HCT116 (cell line): ENCODE data around the gene DUSP6. TPM values are rescaled to one million over a fixed set of nuclear protein-coding genes. Genes with fewer than 3 reads are reported as not detected.

ENCODE experiments used
- ATAC-seq: fragments of 200-7000 bp; cut with Tn5 transposase; 2 replicates; pipeline ENCODE4 v1.9.1; 2020; ENCODE audit warnings: mild to moderate bottlenecking, moderate library complexity
- BruUV-seq: library from RNA; stranded (reverse); fragments of 400-500 nt; replicated peaks from 2 replicates; lab custom pipeline; 2021; lab: Mats Ljungman, UMichigan
- CTCF ChIA-PET: fragments of 300-600 bp; sonication (Branson Sonifier 250); formaldehyde crosslinking; loops from one replicate; lab custom pipeline; 2021; ENCODE audit warnings: antibody characterized with exemption; lab: Charles Lee
- POLR2A ChIA-PET: fragments of 300-600, 350-600 bp; sonication (Branson Sonifier 250); formaldehyde crosslinking; loops from one replicate; lab custom pipeline; 2021; ENCODE audit warnings: antibody characterized with exemption; lab: Charles Lee
- RAD21 ChIA-PET, 2 experiments: fragments of 300-600 bp; sonication (Branson Sonifier 250); formaldehyde crosslinking; loops; one replicate each; lab custom pipeline; 2023; ENCODE audit warnings: low total read pairs in 2 of 2; ENCODE audit not compliant: uncharacterized antibody in 2 of 2, unreplicated experiment in 2 of 2, low non-redundant PET in 1 of 2; lab: Charles Lee
- DNase-seq: peaks from one replicate; pipeline ENCODE4 v3.0.0-alpha.2; 2010; ENCODE audit warnings: low read depth, low spot score
- H2AFZ ChIP-seq: fragments of 200-600 bp; shearing (Covaris generic), sonication (generic); 2 replicates; pipeline ENCODE4 v1.6.1; 2017; ENCODE audit warnings: low read depth, mixed run types, mixed read lengths, antibody characterized with exemption, low read length; ENCODE audit not compliant: poor library complexity, severe bottlenecking
- H3K27ac ChIP-seq: 2 replicates; pipeline ENCODE4 v1.5.1; 2012; ENCODE audit warnings: low read depth, low read length
- H3K27me3 ChIP-seq: fragments of 200-600 bp; sonication (generic); 2 replicates; pipeline ENCODE4 v1.6.1; 2016; ENCODE audit warnings: mixed run types, low read length, mixed read lengths; ENCODE audit not compliant: insufficient read depth
- H3K36me3 ChIP-seq, 2 experiments: fragments of 200-500 bp in 1 of 2; fragments of 200-600 bp in 1 of 2; sonication (Bioruptor generic) in 1 of 2; sonication (generic) in 1 of 2; 2 replicates each; pipeline versions ENCODE4 v1.5.1 to v1.6.1; 2014 to 2016; ENCODE audit warnings: low read length in 2 of 2, inconsistent platforms in 1 of 2, mixed read lengths in 1 of 2, mixed run types in 1 of 2; ENCODE audit not compliant: insufficient read depth in 2 of 2, control insufficient read depth in 1 of 2
- H3K4me1 ChIP-seq, 2 experiments: fragments of 200-600 bp in 1 of 2; sonication (generic) in 1 of 2; 2 replicates each; pipeline versions ENCODE4 v1.5.1 to v1.6.1; 2012 to 2017; ENCODE audit warnings: low read length in 2 of 2, inconsistent platforms in 1 of 2, mild to moderate bottlenecking in 1 of 2, mixed read lengths in 1 of 2, mixed run types in 1 of 2, moderate library complexity in 1 of 2; ENCODE audit not compliant: insufficient read depth in 2 of 2, control insufficient read depth in 1 of 2
- H3K4me2 ChIP-seq: fragments of 200-600 bp; sonication (generic); 2 replicates; pipeline ENCODE4 v1.6.1; 2017; ENCODE audit warnings: mixed run types, low read length, mixed read lengths
- H3K4me3 ChIP-seq, 2 experiments: fragments of 200-600 bp in 1 of 2; sonication (generic) in 1 of 2; replicated peaks in 1 of 2; 2 replicates each; pipeline ENCODE4 v1.5.1; 2011 to 2016; ENCODE audit warnings: low read length in 2 of 2, control low read depth in 1 of 2, low read depth in 1 of 2, mild to moderate bottlenecking in 1 of 2, mixed read lengths in 1 of 2, mixed run types in 1 of 2
- H3K79me2 ChIP-seq: fragments of 200-600 bp; sonication (generic); 2 replicates; pipeline ENCODE4 v1.6.1; 2017; ENCODE audit warnings: mild to moderate bottlenecking, mixed run types, low read length, moderate library complexity, mixed read lengths; ENCODE audit not compliant: insufficient read depth
- H3K9ac ChIP-seq: fragments of 200-600 bp; sonication (generic); 2 replicates; pipeline ENCODE4 v1.6.1; 2016; ENCODE audit warnings: low read length, mixed read lengths
- H3K9me2 ChIP-seq: fragments of 200-600 bp; sonication (generic), shearing (Covaris generic); 2 replicates; pipeline ENCODE4 v1.6.1; 2017; ENCODE audit warnings: mixed run types, mild to moderate bottlenecking, moderate library complexity; ENCODE audit not compliant: insufficient read depth
- H3K9me3 ChIP-seq, 2 experiments: fragments of 200-500 bp in 1 of 2; fragments of 200-600 bp in 1 of 2; sonication (Bioruptor generic) in 1 of 2; sonication (generic) in 1 of 2; 2 replicates each; pipeline ENCODE4 v1.6.1; 2014 to 2017; ENCODE audit warnings: low read length in 2 of 2, mixed read lengths in 2 of 2, inconsistent platforms in 1 of 2, low read depth in 1 of 2, mild to moderate bottlenecking in 1 of 2, mixed run types in 1 of 2, moderate library complexity in 1 of 2; ENCODE audit not compliant: control insufficient read depth in 1 of 2, insufficient read depth in 1 of 2
- H4K20me1 ChIP-seq: fragments of 200-600 bp; sonication (generic), shearing (Covaris generic); 2 replicates; pipeline ENCODE4 v1.6.1; 2017; ENCODE audit warnings: mixed run types, mild to moderate bottlenecking, moderate library complexity; ENCODE audit not compliant: insufficient read depth
- CBX3 ChIP-seq: IDR thresholded peaks from 2 replicates; pipeline ENCODE4 v1.6.1; 2012; ENCODE audit warnings: low read depth
- CEBPB ChIP-seq: IDR thresholded peaks from 2 replicates; pipeline ENCODE4 v1.6.1; 2012; ENCODE audit warnings: low read depth
- CTCF ChIP-seq, 3 experiments: fragments of 200-600 bp in 1 of 3; sonication (generic) in 1 of 3; IDR thresholded peaks in 2 of 3; conservative IDR thresholded peaks in 1 of 3; 2 replicates each; pipeline ENCODE4 v1.5.1; 2012 to 2017; ENCODE audit warnings: low read depth in 2 of 3, low read length in 2 of 3, antibody characterized with exemption in 1 of 3, borderline replicate concordance in 1 of 3, control low read depth in 1 of 3, mild to moderate bottlenecking in 1 of 3, mixed read lengths in 1 of 3, mixed run types in 1 of 3, moderate library complexity in 1 of 3; ENCODE audit not compliant: insufficient read depth in 1 of 3
- EGR1 ChIP-seq: IDR thresholded peaks from 2 replicates; pipeline ENCODE4 v1.6.1; 2012; ENCODE audit warnings: low read depth
- ELF1 ChIP-seq: IDR thresholded peaks from 2 replicates; pipeline ENCODE4 v1.6.1; 2012; ENCODE audit warnings: low read depth, borderline replicate concordance
- EZH2 ChIP-seq: fragments of 200-600 bp; sonication (generic); IDR thresholded peaks from 2 replicates; pipeline ENCODE4 v1.6.1; 2017; ENCODE audit warnings: antibody characterized with exemption, mixed run types
- EZH2phosphoT487 ChIP-seq: fragments of 200-600 bp; IDR thresholded peaks from 2 replicates; pipeline ENCODE4 v1.6.1; 2018; ENCODE audit warnings: antibody characterized with exemption, borderline replicate concordance
- FOSL1 ChIP-seq: IDR thresholded peaks from 2 replicates; pipeline ENCODE4 v1.6.1; 2012; ENCODE audit warnings: low read depth
- POLR2AphosphoS5 ChIP-seq: IDR thresholded peaks from 2 replicates; pipeline ENCODE4 v1.6.1; 2011; ENCODE audit warnings: mild to moderate bottlenecking, low read depth, low read length, moderate library complexity
- RAD21 ChIP-seq: IDR thresholded peaks from 2 replicates; pipeline ENCODE4 v1.6.1; 2012; ENCODE audit warnings: low read depth, mild to moderate bottlenecking
- SIN3A ChIP-seq: IDR thresholded peaks from 2 replicates; pipeline ENCODE4 v1.6.1; 2012; ENCODE audit warnings: low read depth
- SP1 ChIP-seq: IDR thresholded peaks from 2 replicates; pipeline ENCODE4 v1.6.1; 2012; ENCODE audit warnings: low read depth
- YY1 ChIP-seq: IDR thresholded peaks from 2 replicates; pipeline ENCODE4 v1.6.1; 2011; ENCODE audit warnings: low read length, low read depth, moderate library complexity, mild to moderate bottlenecking; ENCODE audit not compliant: insufficient replicate concordance; ENCODE audit errors: extremely low read depth
- ZNF274 ChIP-seq: fragments of 200-500 bp; sonication (Bioruptor generic); IDR thresholded peaks from 2 replicates; pipeline ENCODE4 v1.6.1; 2014; ENCODE audit warnings: mild to moderate bottlenecking, low read depth, low read length, inconsistent platforms
- intact Hi-C: fragments of 100-400 bp; cut with micrococcal nuclease; formaldehyde crosslinking; loops from 2 replicates; pipeline ENCODE4 v1.10.0; 2022
- total RNA-seq: library from RNA; stranded (reverse); gene quantifications from one replicate; pipeline ENCODE4 v1.2.1, GENCODE V29; 2021; ENCODE audit not compliant: unreplicated experiment
- TF ChIP-seq, protein P1 (sequence below): IDR thresholded peaks from 2 replicates; pipeline ENCODE4 v1.6.1; 2012
- TF ChIP-seq, protein P2 (sequence below): IDR thresholded peaks from 2 replicates; pipeline ENCODE4 v1.6.1; 2011; ENCODE audit warnings: mild to moderate bottlenecking, low read length, moderate library complexity; ENCODE audit not compliant: insufficient replicate concordance; ENCODE audit errors: extremely low read depth
- TF ChIP-seq, protein P3 (sequence below): IDR thresholded peaks from 2 replicates; pipeline ENCODE4 v1.6.1; 2012; ENCODE audit warnings: low read depth
- TF ChIP-seq, protein P4 (sequence below): IDR thresholded peaks from 2 replicates; pipeline ENCODE4 v1.6.1; 2012

Gene DUSP6
- total RNA-seq, 1 experiment from 2014 or later: 219 TPM

GRCh38 chr12:89339526-89339925 is 12.8 kb downstream of the DUSP6 start:
- no peaks in the 10 kb centered on the region for H3K79me2 ChIP-seq
- no peak for DNase-seq
- CTCF ChIA-PET: no interaction called here
- no peak overlapping the region for H3K9ac ChIP-seq
- TF ChIP-seq POLR2AphosphoS5 (no peak), SP1 (no peak), ZNF274 (no peak), EZH2phosphoT487 (no peak), SIN3A (no peak), CEBPB (no peak), CBX3 (no peak), EZH2 (no peak), CTCF (IDR thresholded peaks at IDR 0.05 in 2 of 3, conservative IDR thresholded peaks at IDR 0.05 in 1 of 3; ENCODE audit: borderline replicate concordance in 1 of 3, insufficient read depth in 1 of 3, low read depth in 2 of 3, low read length in 2 of 3) (no peak), ELF1 (no peak), RAD21 (no peak), EGR1 (no peak), FOSL1 (no peak), YY1 (no peak)
- TF ChIP-seq, protein P1, sequence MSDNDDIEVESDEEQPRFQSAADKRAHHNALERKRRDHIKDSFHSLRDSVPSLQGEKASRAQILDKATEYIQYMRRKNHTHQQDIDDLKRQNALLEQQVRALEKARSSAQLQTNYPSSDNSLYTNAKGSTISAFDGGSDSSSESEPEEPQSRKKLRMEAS: no peak
- TF ChIP-seq, protein P2, sequence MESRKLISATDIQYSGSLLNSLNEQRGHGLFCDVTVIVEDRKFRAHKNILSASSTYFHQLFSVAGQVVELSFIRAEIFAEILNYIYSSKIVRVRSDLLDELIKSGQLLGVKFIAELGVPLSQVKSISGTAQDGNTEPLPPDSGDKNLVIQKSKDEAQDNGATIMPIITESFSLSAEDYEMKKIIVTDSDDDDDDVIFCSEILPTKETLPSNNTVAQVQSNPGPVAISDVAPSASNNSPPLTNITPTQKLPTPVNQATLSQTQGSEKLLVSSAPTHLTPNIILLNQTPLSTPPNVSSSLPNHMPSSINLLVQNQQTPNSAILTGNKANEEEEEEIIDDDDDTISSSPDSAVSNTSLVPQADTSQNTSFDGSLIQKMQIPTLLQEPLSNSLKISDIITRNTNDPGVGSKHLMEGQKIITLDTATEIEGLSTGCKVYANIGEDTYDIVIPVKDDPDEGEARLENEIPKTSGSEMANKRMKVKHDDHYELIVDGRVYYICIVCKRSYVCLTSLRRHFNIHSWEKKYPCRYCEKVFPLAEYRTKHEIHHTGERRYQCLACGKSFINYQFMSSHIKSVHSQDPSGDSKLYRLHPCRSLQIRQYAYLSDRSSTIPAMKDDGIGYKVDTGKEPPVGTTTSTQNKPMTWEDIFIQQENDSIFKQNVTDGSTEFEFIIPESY: no peak
- TF ChIP-seq, protein P3, sequence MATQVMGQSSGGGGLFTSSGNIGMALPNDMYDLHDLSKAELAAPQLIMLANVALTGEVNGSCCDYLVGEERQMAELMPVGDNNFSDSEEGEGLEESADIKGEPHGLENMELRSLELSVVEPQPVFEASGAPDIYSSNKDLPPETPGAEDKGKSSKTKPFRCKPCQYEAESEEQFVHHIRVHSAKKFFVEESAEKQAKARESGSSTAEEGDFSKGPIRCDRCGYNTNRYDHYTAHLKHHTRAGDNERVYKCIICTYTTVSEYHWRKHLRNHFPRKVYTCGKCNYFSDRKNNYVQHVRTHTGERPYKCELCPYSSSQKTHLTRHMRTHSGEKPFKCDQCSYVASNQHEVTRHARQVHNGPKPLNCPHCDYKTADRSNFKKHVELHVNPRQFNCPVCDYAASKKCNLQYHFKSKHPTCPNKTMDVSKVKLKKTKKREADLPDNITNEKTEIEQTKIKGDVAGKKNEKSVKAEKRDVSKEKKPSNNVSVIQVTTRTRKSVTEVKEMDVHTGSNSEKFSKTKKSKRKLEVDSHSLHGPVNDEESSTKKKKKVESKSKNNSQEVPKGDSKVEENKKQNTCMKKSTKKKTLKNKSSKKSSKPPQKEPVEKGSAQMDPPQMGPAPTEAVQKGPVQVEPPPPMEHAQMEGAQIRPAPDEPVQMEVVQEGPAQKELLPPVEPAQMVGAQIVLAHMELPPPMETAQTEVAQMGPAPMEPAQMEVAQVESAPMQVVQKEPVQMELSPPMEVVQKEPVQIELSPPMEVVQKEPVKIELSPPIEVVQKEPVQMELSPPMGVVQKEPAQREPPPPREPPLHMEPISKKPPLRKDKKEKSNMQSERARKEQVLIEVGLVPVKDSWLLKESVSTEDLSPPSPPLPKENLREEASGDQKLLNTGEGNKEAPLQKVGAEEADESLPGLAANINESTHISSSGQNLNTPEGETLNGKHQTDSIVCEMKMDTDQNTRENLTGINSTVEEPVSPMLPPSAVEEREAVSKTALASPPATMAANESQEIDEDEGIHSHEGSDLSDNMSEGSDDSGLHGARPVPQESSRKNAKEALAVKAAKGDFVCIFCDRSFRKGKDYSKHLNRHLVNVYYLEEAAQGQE: no peak
- TF ChIP-seq, protein P4, sequence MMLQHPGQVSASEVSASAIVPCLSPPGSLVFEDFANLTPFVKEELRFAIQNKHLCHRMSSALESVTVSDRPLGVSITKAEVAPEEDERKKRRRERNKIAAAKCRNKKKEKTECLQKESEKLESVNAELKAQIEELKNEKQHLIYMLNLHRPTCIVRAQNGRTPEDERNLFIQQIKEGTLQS: no peak
- TF ChIP-seq, all 23 proteins: peak for 0
- BruUV-seq: no TSS peak
- H4K20me1 ChIP-seq: no peaks in the 10 kb centered on the region
- POLR2A ChIA-PET: interaction anchor here (0.7 kb wide), 1 partner anchor 13 kb away, joined by 5 read pairs; the partner anchor contains the start of gene DUSP6
- no peak overlapping the region for H3K4me3 ChIP-seq
- no peaks in the 10 kb centered on the region for H3K9me3 ChIP-seq
- intact Hi-C loops: no loop called here
- H3K4me1 ChIP-seq: no peaks in the 10 kb centered on the region
- H3K36me3 ChIP-seq: no peaks in the 10 kb centered on the region
- H3K27ac ChIP-seq: no peak overlapping the region
- no peak overlapping the region for H3K4me2 ChIP-seq
- no peak overlapping the region for H2AFZ ChIP-seq
- H3K9me2 ChIP-seq: no peaks in the 10 kb centered on the region
- H3K27me3 ChIP-seq: no peaks in the 10 kb centered on the region
- no peak for ATAC-seq
- RAD21 ChIA-PET: no interaction called here
